ENCODE data around the gene MRPL54.

MRPL54 gene

DNA sequence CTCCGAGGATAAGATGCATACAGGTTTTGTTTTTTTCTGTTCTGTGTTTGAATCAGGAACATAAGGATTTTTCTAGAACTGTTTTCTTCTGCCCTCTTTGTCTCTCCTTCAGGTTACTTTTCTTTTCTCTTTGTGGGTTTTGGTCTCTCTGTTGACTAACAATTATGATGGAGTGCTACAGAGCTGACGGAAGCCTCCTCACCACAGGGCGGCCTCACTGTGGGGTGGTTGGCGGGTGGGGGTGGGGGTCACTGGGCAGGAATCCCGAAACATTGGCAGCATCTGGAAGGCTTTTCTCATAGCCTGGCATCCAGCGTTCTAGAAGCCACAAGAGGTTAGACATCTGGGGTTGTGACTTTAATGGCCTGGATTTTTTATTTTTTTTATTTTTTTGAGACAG is 35.7 kb downstream of the MRPL54 start:
- Mint-ChIP-seq H3K4me1 (no peaks in the 10 kb centered on the region), H3K36me3 (ENCODE audit: low read depth) (no peaks in the 10 kb centered on the region), H3K9me3 (peaks cover 14% of the 10 kb centered on the region), H3K4me3 (no peak overlapping the region), H3K27me3 (ENCODE audit: low read depth) (peaks cover 53% of the 10 kb centered on the region), H3K27ac (no peak overlapping the region)
- TF ChIP-seq, protein P1, sequence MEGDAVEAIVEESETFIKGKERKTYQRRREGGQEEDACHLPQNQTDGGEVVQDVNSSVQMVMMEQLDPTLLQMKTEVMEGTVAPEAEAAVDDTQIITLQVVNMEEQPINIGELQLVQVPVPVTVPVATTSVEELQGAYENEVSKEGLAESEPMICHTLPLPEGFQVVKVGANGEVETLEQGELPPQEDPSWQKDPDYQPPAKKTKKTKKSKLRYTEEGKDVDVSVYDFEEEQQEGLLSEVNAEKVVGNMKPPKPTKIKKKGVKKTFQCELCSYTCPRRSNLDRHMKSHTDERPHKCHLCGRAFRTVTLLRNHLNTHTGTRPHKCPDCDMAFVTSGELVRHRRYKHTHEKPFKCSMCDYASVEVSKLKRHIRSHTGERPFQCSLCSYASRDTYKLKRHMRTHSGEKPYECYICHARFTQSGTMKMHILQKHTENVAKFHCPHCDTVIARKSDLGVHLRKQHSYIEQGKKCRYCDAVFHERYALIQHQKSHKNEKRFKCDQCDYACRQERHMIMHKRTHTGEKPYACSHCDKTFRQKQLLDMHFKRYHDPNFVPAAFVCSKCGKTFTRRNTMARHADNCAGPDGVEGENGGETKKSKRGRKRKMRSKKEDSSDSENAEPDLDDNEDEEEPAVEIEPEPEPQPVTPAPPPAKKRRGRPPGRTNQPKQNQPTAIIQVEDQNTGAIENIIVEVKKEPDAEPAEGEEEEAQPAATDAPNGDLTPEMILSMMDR (IDR thresholded peaks at IDR 0.05; ENCODE audit: unreplicated experiment in 3 of 3) = no peak

DNA sequence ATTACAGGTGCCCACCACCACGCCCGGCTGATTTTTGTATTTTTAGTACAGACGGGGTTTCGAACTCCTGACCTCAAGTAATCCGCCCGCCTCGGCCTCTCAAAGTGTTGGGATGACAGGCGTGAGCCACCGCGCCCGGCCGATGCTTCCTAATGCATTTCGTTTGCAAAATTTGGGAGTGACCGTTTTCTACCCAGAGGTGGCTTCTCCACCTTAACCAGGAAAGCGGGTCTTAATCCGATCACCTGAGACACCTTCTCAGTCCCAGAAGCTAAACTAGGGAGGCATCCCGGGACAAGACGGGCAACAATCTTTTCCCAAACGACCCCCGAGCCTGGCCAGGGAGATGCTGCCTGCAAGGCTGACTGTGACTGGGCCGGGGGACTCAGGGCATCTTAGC is 38.5 kb downstream of the MRPL54 start:
- TF ChIP-seq, protein P1 (IDR thresholded peaks at IDR 0.05; ENCODE audit: unreplicated experiment in 3 of 3) = no peak
- no peaks in the 10 kb centered on the region for H3K4me1 Mint-ChIP-seq
- no peaks in the 10 kb centered on the region for H3K36me3 Mint-ChIP-seq (ENCODE audit: low read depth)
- no peak overlapping the region for H3K27ac Mint-ChIP-seq
- peaks cover 11% of the 10 kb centered on the region for H3K9me3 Mint-ChIP-seq
- peaks cover 60% of the 10 kb centered on the region for H3K27me3 Mint-ChIP-seq (ENCODE audit: low read depth)
- H3K4me3 Mint-ChIP-seq = no peak overlapping the region

DNA sequence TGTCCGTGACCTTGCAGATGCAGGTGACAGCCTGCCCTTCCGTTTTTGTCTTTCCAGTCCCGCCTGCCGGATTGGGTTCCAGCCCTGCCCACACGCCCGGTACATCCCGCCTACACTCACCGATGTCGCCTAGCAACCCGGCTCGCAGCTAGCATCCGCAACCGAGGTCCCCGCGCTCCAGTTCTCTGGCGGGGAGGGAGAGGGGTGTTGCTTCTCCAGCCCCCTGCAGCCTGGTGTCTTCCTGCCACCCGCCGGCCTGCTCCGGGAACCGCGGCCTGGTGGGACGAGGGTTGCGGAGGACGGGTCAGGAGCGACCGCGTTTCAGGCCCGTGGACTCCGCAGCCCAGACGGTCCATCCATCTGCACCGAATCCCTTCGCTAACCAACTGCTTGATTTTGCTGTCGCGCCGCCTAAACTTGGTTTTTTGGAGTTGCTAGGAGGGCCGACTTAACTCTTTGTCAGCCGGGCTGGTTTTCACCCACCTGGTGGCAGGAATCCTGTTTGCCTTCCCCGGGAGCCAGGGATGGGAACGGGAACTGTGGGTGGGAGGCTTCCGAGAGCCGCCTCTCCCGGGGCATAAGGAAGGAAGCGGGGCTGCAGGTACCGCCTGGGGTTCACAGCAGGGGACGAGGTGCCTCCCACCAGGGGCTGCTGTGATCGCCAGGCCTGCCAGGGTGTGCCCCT is 39.1 kb downstream of the MRPL54 start:
- H3K9me3 Mint-ChIP-seq = peaks cover 9% of the 10 kb centered on the region
- no peaks in the 10 kb centered on the region for H3K36me3 Mint-ChIP-seq (ENCODE audit: low read depth)
- TF ChIP-seq, protein P1 (IDR thresholded peaks at IDR 0.05; ENCODE audit: unreplicated experiment in 3 of 3) = peak in 1 of 3 experiments; percentile 17
- H3K27me3 Mint-ChIP-seq (ENCODE audit: low read depth) = peaks cover 58% of the 10 kb centered on the region
- no peaks in the 10 kb centered on the region for H3K4me1 Mint-ChIP-seq
- no peak overlapping the region for H3K27ac Mint-ChIP-seq
- peak overlapping the region; percentile 38 to 59 (median 47) for H3K4me3 Mint-ChIP-seq

DNA sequence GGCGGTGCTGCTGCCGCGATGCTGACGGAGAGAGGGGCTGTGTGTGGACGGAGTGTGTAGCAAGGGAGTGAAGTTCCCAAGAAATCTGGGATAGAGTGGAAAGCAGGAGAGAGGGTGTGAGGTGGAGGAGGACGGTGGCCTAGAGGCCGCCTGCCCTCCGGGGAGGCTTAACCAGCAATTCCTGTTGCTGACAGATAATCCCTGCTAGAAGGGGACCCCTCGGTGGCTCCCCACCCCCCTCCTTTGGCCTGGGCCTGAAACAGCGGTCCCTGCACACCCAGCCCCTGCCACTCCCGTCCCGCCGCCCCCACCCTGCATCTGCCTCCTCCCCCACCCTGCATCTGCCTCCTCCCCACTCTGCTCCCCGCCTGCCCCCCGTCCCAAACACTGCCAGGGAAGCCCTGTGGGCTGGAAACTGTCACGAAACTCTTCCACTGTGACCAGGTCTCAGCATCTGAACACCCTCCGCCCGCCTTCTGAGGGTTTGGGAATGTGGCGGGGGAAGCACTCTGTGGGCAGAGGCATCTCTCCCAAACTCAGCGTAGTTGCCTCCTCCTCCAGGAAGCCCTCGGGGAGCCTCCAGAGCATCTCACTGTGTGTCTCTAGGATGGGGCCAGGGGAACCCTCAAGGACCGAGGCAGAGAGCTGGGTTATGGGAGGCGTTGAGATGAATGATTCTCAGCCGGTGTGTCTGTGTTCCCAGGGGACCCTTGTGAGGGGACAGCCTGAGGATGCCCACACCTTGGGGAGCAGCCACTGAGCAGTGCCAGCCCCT is 40.8 kb downstream of the MRPL54 start:
- Mint-ChIP-seq H3K4me1 (no peaks in the 10 kb centered on the region), H3K36me3 (ENCODE audit: low read depth) (no peaks in the 10 kb centered on the region), H3K27me3 (ENCODE audit: low read depth) (peaks cover 52% of the 10 kb centered on the region), H3K27ac (no peak overlapping the region), H3K9me3 (peaks cover 3% of the 10 kb centered on the region), H3K4me3 (no peak overlapping the region)
- TF ChIP-seq, protein P1 (IDR thresholded peaks at IDR 0.05; ENCODE audit: unreplicated experiment in 3 of 3) = no peak

DNA sequence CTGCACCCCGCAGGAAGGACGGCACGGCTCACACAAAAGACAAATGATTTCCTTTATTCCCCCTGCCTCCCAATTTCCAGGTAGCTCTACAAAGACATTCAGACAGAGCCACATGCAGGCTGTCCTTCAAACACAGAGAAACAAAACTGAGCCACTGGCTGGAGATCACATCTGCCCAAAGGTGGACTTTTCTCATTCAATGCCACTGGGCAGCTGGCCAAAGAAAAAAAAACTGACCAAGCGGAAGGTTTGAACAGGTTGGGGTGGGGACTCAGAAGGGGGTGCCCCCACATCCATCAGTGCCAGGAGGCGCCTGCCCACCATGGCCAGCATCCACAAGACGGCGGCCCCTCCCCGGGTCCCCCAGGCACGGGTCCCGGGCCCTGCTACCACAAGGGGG is 41.5 kb downstream of the MRPL54 start:
- H3K4me1 Mint-ChIP-seq = no peaks in the 10 kb centered on the region

More for the DNA sequence above, 41.5 kb downstream of the MRPL54 start:
- TF ChIP-seq, protein P1 (IDR thresholded peaks at IDR 0.05; ENCODE audit: unreplicated experiment in 3 of 3) = no peak
- peak overlapping the region in 1 of 3 experiments; percentile 7 for H3K27ac Mint-ChIP-seq
- H3K4me3 Mint-ChIP-seq = no peak overlapping the region
- H3K36me3 Mint-ChIP-seq (ENCODE audit: low read depth) = no peaks in the 10 kb centered on the region
- H3K27me3 Mint-ChIP-seq (ENCODE audit: low read depth) = peaks cover 49% of the 10 kb centered on the region
- H3K9me3 Mint-ChIP-seq = peaks cover 3% of the 10 kb centered on the region

Data from nephron (organoid).